HG03439 (cell line): ENCODE measurements around the gene CPED1.
"Not testable (repeated sequence)": the region's sequence is repeated elsewhere in the genome, so short reads cannot be mapped to it uniquely, and the experiment has no call there.

Experiments used
- ATAC-seq: cut with Tn5 transposase; IDR thresholded peaks from one replicate; pipeline ENCODE4 v1.9.1; 2021; ENCODE audit warnings: mild to moderate bottlenecking, moderate library complexity; ENCODE audit not compliant: unreplicated experiment

Gene CPED1

GRCh38 chr7:121083790-121084251 is 95.3 kb downstream of the CPED1 start:
- ATAC-seq = no peak

- ATAC-seq = no peak
These were observed 95.7 kb downstream of the CPED1 start for GRCh38 chr7:121084256-121084655.

- no peak for ATAC-seq
These were observed 96.3 kb downstream of the CPED1 start for GRCh38 chr7:121084748-121085336.

DNA sequence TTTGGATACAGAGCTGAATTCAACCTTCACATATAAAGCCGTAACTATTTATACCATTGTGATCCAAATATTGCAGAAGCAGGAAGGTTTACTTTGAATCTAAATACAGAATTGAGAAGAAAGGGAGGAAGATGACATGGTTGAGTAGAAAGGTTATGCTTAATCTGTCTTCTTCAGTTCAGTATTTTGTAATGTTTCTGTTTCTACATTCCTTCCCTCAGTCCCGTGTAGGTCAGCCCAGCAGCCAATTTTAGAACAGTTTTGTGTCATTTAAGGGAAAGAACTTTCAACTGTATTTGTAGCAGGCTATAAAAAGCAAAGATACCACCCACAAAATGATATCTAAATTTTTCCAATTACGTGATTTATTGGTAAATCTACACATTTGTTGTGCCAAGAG is 97.4 kb downstream of the CPED1 start:
- no peak for ATAC-seq

- no peak for ATAC-seq
These were observed 100.4 kb downstream of the CPED1 start for GRCh38 chr7:121088870-121089269.

GRCh38 chr7:121094829-121095228 is 106.3 kb downstream of the CPED1 start:
- ATAC-seq = no peak

- ATAC-seq = no peak
These were observed 109.1 kb downstream of the CPED1 start for GRCh38 chr7:121097577-121097976.

DNA sequence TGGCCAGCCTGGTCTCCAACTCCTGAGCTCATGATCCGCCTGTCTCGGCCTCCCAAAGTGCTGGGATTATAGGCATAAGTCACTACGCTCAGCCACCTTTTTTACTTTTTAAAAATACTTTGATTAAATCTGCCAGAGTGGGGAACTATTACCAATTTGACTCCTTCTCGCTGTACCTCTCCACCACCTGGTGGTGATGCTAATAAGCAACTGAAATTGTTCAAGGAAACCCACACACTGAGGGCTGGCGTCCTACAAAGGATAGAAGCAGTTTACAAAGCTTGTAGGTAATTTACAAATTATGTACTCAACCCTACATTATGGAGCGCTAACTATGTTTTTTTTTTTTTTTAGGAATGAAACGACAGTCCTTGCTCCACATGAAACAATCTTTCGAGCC is 111.1 kb downstream of the CPED1 start:
- ATAC-seq = no peak

DNA sequence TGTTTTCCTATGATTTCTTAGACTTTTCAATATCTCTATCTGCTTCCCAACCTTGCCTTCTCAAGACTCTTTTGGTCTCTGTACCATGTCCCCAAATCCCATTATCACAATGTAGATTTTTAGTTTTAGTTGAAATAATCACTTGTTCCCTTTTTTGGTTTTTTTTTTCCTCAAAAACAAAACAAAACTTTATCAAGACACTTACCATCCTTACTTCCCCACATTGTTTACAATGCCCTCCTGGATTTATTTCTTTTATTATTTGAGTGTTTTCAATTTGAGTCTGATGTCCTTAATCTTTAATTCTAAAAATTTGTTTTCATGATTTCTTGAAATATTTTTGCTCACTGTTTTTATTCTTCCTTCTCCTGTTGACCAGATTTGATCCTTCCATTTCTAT is 112.6 kb downstream of the CPED1 start:
- no peak for ATAC-seq

GRCh38 chr7:121101621-121102020 is 113.1 kb downstream of the CPED1 start:
- ATAC-seq = no peak

GRCh38 chr7:121102619-121103018 is 114.1 kb downstream of the CPED1 start:
- ATAC-seq = no peak

- ATAC-seq = no peak
These were observed 114.6 kb downstream of the CPED1 start for GRCh38 chr7:121103086-121103485.

- no peak for ATAC-seq
These were observed 115.1 kb downstream of the CPED1 start for GRCh38 chr7:121103579-121103978.

DNA sequence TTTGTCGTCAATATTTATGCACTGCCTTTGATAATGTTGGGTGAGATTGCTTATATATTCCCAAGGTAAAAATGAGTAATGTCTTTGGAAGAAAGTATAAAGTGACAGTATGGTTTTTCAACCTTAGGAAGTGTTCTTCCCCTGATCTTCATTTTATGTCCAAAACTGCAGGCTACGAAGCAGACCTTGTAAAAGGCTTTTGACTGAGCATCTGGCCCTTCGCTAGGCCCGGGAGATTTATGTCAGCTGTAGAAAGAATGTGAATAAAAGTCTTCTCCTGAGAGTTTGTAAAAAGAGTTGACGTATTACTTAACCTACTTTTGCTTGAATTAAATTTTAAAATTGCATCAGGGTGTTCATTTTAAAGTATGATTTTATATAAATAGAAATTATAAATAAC is 116.8 kb downstream of the CPED1 start:
- no peak for ATAC-seq

DNA sequence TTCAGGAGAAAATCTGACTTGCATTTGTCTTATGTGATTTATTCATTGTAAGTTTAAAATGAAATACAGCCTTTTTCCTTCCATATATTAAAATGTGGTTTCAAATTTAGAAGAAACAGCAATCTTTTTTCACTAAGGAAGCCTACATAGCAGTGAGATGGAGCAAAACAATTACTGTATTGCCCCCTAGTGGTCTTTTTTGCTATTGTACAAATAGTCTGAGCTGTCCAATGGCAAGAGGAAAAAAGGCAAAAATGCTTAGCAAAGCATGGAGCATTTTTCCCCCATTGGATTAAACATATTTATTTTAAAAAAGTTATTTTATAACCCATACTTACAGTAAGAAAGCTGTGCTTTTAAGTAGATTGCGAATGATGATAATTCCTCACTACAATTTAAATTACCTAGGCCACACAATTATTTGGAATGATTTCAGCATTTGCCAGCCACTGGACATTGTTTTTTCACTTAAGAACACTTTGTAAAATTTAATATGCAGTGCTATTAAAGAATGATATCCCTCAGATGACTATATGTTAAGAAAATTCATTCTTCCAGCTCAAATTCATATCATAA is 119.5 kb downstream of the CPED1 start:
- ATAC-seq = peak; percentile 92

GRCh38 chr7:121109145-121109544 is 120.6 kb downstream of the CPED1 start:
- no peak for ATAC-seq

- no peak for ATAC-seq
These were observed 124.8 kb downstream of the CPED1 start for GRCh38 chr7:121113288-121113687.

DNA sequence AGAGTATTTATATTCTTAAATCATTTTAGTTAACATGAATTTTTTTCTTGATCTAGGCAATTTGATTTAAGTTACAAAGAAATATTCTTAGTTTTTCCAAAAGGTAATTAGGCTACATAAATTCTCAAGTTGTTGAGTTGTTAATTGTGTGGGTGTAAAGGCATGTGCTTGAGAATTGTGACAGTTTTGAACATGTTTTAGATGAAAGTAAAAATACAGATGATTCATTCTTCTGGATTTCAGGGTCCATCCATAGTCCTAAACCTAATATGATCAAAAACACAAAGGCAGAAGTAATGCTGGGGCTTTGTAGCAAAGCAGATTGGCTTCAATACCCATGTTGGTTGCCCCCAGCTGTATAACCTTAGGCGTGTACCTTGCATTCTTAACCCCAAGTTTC is 127.9 kb downstream of the CPED1 start:
- ATAC-seq = no peak

DNA sequence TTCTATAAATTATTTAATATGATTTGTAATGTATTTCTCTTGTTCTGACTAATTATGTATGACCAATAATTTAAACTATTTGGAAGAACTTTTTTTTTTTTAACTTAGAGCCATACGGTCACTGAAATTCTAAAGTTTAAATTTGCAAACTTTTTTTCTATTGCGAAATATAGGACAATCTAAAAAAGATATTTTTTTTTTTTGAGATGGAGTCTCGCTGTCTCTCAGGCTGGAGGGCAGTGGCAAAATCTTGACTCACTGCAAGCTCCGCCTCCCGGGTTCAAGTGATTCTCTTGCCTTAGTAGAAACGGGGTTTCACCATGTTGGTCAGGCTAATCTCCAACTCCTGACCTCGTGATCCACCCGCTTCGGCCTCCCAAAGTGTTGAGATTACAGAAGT is 130.5 kb downstream of the CPED1 start:
- no peak for ATAC-seq

- no peak for ATAC-seq
These were observed 134.5 kb downstream of the CPED1 start for GRCh38 chr7:121123032-121123431.

DNA sequence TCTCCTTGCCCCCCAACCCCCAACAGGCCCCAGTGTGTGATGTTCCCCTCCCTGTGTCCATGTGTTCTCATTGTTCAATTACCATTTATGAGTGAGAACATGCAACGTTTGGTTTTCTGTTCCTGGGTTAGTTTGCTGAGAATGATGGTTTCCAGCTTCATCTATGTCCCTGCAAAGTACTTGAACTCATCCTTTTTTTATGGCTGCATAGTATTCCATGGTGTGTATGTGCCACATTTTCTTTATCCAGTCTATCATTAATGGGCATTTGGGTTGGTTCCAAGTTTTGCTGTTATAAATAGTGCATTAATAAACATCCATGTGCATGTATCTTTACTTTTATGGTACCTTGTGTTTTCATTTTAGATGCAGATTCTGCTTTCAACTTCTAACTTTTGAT is 136.9 kb downstream of the CPED1 start:
- ATAC-seq = not testable (repeated sequence)

DNA sequence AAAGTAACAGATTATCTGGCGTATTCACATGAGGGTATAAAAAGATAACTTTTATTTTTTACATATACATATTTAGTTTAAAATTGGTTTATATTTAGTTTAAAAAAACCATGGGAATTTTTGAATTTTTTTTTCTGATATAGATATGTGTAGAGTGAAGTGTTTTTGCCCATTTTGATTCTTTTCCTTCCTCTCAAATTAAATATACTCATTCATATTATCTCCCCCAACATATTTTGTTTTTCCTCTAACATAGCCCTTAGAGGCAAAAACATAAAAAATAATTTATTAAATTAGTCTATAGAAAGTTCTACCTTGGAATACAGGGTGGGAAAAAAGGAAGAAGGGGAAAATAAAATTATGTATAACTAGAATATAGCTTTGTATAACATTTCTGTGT is 137.7 kb downstream of the CPED1 start:
- no peak for ATAC-seq
